GM12865 (cell line): ENCODE data around the gene SSTR3.

Source experiments
- DNase-seq: peaks from one replicate; pipeline ENCODE4 v3.0.0; 2010; ENCODE audit warnings: low read depth
- H3K4me3 ChIP-seq: 2 replicates; pipeline ENCODE4 v1.5.1; 2011; ENCODE audit warnings: mild to moderate bottlenecking, low read depth, low read length, control low read depth
- CTCF ChIP-seq: IDR thresholded peaks from 2 replicates; pipeline ENCODE4 v1.5.1; 2011; ENCODE audit warnings: low read length, control low read depth, low read depth, inconsistent platforms; ENCODE audit not compliant: insufficient read depth; ENCODE audit errors: missing control alignments

Gene SSTR3

GRCh38 chr22:37155971-37156370 is 56.3 kb downstream of the SSTR3 start:
- DNase-seq = no peak
- no peak for TF ChIP-seq CTCF

GRCh38 chr22:37154925-37155712 is 57.2 kb downstream of the SSTR3 start:
- no peak for TF ChIP-seq CTCF
- no peak overlapping the region for H3K4me3 ChIP-seq
- DNase-seq = peak; percentile 84

More at GRCh38 chr22:37155971-37156370, 56.3 kb downstream of the SSTR3 start:
- no peak overlapping the region for H3K4me3 ChIP-seq
